CD4-positive, alpha-beta T cell treated with Interleukin-15 for 4 hours (primary cell): ENCODE results near the gene CDON.

ENCODE experiments used
- DNase-seq: peaks from one replicate; pipeline ENCODE4 v3.0.0-alpha.2; 2020; ENCODE audit warnings: low spot score

Gene CDON

GRCh38 chr11:126082251-126083109 is 19.8 kb upstream of the CDON start:
- no peak for DNase-seq

GRCh38 chr11:126081915-126082250 is 19.2 kb upstream of the CDON start:
- DNase-seq = no peak

- no peak for DNase-seq
These were observed 17.7 kb upstream of the CDON start for GRCh38 chr11:126080161-126080941.

- no peak for DNase-seq
These were observed 17.0 kb upstream of the CDON start for GRCh38 chr11:126079621-126080124.

- no peak for DNase-seq
These were observed 14.0 kb upstream of the CDON start for GRCh38 chr11:126076641-126077040.

GRCh38 chr11:126072801-126073594 is 10.3 kb upstream of the CDON start:
- no peak for DNase-seq

- no peak for DNase-seq
These were observed 9.6 kb upstream of the CDON start for GRCh38 chr11:126072141-126072741.

- no peak for DNase-seq
These were observed 814 bp upstream of the CDON start for GRCh38 chr11:126063507-126063852.

- DNase-seq = no peak
These were observed 673 bp downstream of the CDON start for GRCh38 chr11:126061707-126062678.

- DNase-seq = no peak
These were observed 1.9 kb downstream of the CDON start for GRCh38 chr11:126060757-126061171.

GRCh38 chr11:126059238-126059781 is 3.4 kb downstream of the CDON start:
- DNase-seq = no peak

GRCh38 chr11:126058105-126058874 is 4.4 kb downstream of the CDON start:
- DNase-seq = no peak

- no peak for DNase-seq
These were observed 7.8 kb downstream of the CDON start for GRCh38 chr11:126054882-126055281.

GRCh38 chr11:126054408-126054807 is 8.3 kb downstream of the CDON start:
- no peak for DNase-seq

- no peak for DNase-seq
These were observed 9.0 kb downstream of the CDON start for GRCh38 chr11:126053415-126054286.

- no peak for DNase-seq
These were observed 11.5 kb downstream of the CDON start for GRCh38 chr11:126051117-126051516.

- no peak for DNase-seq
These were observed 13.5 kb downstream of the CDON start for GRCh38 chr11:126049159-126049558.

- no peak for DNase-seq
These were observed 14.5 kb downstream of the CDON start for GRCh38 chr11:126048197-126048596.
